Middle frontal gyrus (tissue), 1 donor: ENCODE results near the gene DNAAF8.

Experiments used
- DNase-seq: peaks from one replicate; pipeline ENCODE4 v3.0.0-alpha.2; 2015; ENCODE audit warnings: low spot score; ENCODE audit errors: extremely low spot score

The DNAAF8 gene

DNA sequence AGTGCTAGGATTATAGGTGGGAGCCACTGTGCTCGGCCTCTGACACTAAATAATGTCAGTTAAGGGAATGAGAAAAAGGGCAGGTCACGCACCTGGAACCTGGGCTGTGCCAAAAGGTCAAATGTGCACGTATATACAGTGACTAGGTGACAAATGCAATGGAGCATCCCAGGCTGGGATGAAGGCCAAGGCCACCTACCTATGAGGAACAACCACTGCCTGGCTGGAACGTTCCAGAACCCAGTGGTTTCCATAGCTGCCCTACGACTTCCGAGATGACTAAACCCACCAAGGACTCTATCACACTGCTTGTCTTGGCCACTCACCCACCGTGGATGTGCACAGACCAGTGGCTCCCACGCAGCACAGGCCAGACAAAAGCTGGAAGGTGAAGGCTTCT is 16.6 kb downstream of the DNAAF8 start:
- no peak for DNase-seq

- no peak for DNase-seq
Observed at GRCh38 chr16:4752351-4753100, 18.2 kb downstream of the DNAAF8 start.

DNA sequence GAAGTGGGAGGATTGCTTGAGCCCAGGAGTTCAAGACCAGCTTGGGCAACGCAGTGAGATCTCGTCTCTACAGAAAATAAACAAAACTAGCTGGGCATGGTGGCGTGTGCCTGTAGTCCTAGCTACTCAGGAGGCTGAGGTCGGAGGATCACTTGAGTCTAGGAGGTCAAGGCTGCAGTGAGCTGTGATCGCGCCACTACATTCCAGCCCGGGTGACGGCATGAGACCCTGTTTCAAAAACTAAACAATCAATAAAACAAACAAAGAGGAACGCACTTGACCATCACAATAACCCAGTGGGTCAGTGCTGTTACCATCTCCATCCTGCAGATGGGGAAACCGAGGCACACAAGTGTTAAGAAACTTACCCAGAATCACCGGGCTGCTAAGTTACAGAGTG is 18.9 kb downstream of the DNAAF8 start:
- no peak for DNase-seq

DNA sequence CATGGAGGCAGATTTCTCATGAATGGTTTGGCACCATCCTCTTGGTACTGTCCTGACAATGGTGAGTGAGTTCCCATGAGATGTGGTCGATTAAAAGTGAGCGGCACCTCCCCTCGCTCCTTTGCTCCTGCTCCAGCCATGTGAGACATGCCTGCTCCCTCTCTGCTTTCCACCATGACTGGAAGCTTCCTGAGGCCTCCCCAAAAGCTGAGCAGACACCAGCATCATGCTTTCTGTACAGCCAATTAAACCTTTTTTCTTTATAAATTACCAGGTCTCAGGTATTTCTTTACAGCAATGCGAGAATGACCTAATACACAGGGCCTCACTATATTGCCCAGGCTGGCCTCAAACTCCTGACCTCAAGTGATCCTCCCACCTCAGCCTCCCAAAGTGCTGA is 20.5 kb downstream of the DNAAF8 start:
- DNase-seq = no peak

GRCh38 chr16:4755687-4756086 is 21.4 kb downstream of the DNAAF8 start:
- DNase-seq = no peak

DNA sequence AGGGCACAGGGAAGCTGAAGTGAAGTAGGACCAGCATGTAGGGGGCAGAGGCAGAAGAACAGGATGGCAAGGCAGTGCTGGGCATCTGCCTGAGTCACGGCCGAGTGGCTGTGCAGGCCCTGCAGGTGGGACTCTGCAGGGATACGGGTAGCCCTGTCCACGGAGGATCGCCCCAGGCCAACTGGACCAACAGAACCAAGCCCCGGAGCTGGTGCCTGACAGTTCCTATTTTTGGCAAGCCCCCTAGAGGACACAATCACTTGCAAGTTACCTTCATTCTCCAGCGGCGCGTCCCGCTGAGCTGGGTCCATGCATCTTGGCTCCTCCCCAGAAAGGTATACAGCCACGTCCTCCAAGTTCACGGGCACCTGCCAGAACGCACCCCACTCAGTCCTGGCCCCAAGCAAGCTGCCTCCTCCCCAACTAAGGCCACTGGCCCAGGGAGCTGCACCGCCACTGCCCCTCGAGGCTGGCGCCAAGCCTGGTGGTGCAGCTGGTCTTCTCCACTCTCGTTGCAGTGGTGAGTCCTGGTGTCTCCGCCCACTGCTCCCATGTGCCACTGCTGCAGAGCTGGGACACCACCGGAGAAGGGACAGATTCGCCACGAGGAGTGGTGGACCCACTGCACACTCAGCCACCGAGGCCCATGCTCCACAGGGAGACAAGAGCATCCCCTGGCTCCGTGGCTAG is 26.0 kb downstream of the DNAAF8 start:
- DNase-seq = no peak

DNA sequence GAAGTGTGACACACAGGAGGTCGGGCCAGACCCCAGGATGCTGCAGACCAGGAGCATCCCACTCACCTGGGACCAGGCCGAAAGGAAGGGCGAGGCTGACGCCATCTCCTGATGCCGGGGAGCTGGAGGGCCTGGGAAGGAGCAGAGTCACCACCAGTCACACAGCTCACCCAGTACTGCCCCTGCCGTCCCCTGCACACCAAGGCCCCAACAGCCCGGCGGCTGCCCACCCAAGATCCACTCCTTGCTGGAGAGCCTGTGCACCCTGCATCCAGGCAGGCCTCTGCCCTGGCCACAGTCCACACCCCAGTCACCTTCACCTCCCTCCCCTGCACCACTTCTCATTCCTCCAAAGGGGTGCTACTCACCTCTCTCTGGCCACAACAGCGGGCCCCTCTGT is 27.9 kb downstream of the DNAAF8 start:
- no peak for DNase-seq

DNA sequence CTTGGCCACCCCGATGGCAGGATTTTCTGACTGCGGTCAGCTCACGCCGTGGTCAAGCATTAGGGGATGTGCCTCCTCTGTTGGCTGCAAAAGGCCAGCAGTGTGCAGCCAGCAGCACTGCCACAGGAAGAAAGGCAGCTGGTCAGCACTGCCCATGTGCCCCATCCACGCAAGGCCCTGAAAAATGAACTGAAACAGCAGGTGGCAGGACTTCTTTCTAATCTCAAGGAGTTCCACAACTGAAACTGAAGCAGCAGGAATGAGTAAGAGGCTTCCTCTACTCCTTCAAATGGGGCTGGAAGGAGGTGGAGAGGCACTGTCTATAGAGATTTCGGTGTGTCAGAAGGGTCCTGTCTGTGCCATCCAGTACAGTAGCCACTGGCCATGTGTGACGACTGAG is 29.5 kb downstream of the DNAAF8 start:
- no peak for DNase-seq

- DNase-seq = no peak
Observed at GRCh38 chr16:4765511-4766474, 31.5 kb downstream of the DNAAF8 start.

DNA sequence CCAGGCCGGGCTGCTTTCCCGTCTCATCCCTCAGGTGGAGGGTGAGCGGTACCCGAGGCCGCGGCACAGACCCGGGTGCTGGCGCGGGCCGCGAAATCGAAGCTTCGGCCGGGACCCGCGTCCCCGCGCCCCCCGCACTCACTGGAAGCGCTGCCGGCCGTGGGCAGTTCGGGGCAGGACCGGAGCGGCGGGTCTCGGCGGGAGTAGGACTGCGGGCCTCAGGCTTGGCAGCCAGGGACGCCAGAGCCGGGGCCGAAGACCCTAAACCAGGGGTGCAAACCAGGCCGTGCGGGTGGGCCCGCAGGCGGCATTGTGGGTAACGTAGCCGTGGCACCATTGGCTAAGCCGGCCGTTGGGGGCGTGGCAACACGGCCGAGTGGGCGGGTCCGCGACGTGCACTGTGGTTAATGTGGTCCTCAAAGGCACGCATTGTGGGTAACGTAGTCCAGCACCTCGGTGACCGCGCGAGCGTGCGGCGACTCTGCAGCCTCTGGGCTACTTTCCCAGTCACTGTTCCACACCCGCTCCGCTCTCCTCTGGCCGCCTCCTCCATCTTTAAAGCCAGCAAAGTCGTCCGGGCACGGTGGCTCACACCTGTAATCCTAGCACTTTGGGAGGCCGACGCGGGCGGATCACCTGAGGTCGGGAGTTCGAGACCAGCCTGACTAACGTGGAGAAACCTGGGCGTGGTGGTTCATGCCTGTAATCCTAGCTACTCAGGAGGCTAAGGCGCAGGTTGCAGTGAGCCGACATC is 32.7 kb downstream of the DNAAF8 start, which contains the start of gene ZNF500:
Gene ZNF500, minus strand, starts transcription at position 288 of the 754 bp plus-strand sequence. CDS start 1,184 bp downstream, outside the sequence.
- DNase-seq = peak; percentile 95

GRCh38 chr16:4767872-4768548 is 33.7 kb downstream of the DNAAF8 start:
- DNase-seq = no peak

DNA sequence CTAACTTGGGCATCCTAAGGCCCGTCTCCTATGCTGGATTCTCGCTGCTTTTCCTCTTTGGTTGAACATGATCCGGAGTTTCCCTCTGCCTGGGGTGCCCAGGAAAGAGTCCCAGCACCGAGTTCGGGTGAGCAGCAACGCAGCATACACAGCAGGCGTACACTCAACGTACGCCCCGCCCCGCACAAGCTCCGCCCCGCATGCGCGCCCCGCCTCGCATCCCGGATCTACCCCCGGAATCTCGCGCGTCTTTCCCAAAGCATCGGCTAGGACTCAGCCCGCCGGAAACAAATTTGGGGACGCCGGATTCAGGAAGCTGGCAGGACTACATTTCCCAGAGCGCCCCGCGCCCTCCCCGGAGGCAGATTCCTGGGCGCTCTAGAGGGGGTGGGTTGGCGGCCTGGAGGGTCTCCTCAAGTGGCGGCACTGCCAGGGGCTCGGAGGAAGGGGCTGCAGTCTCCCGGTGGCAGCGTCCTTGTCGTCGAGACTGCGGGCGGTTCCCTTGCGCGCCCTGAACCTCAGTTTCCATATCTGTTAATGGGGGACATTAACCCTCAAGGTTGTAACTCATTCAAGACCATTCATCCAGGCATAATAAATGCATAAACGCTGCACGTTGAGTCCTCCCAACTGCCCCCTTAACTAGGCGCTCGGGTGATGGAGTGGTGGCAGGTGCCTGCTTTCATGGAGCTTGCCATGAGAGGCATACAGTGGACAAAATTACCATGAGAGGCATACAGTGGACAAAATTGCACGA is 34.4 kb downstream of the DNAAF8 start:
- DNase-seq = peak; percentile 95

GRCh38 chr16:4769306-4769638 is 34.9 kb downstream of the DNAAF8 start:
- DNase-seq = no peak

- DNase-seq = no peak
Observed at GRCh38 chr16:4771646-4772045, 37.3 kb downstream of the DNAAF8 start.

- DNase-seq = no peak
Observed at GRCh38 chr16:4772351-4772750, 38.0 kb downstream of the DNAAF8 start.

DNA sequence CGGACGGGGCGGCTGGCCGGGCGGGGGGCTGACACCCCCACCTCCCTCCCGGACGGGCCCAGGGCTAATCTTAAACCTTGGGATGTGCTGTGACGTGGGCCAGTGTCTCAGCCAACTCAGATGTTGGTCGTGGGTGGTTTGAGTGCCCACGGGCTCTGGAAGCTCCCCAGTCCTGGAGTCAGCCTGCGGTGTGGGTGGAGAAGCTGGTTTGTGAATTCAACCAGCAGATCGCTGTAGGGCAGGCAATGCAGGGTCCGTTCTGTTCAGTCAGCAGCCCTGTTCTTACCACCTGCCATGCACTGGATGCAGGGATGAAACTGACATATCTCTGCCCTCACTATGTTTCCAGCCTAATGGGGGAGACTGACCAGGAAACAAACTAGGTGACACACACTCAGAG is 40.7 kb downstream of the DNAAF8 start:
- no peak for DNase-seq

GRCh38 chr16:4776141-4776705 is 41.9 kb downstream of the DNAAF8 start:
- DNase-seq = no peak

DNA sequence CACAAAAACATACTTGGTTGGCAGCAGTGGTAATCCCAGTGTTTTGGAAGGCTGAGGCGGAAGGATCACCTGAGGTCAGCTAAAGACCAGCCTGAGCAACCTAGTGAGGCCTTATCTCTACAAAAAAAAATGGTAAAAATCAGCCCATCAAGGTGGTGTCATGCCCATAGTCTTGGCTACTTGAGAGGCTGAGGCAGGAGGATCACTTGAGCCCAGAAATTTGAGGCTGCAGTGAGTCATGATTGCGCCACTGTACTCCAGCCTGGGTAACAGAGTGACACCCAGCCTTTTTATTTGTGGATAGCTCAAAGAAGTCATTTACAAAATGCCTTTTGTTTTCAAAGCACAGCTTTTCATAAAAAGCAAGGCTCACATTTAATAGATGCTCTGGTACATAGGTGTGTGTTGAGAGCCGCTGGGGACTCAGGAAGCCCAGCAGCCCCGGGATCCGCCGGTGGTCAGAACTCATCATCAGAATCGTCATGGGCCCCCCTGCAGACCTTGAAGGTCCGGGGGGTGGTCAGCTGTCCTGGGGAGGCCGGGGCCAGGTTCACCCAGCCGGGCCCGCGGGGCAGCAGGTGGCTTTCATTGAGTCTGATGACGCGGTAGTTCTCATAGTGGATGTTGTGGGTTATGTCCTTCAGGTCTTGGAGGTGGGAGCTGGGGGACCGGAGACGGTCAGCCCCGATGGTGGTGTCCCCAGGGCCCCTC is 43.2 kb downstream of the DNAAF8 start:
- no peak for DNase-seq

- no peak for DNase-seq
Observed at GRCh38 chr16:4778050-4778392, 43.7 kb downstream of the DNAAF8 start.
